Astrocyte (in vitro differentiated cells and primary cell): ENCODE results near the gene SEC22C.

Experiments
- EZH2 ChIP-seq: IDR thresholded peaks from 2 replicates; pipeline ENCODE4 v1.6.1; 2012; ENCODE audit warnings: mild to moderate bottlenecking, low read length, inconsistent platforms; ENCODE audit not compliant: insufficient read depth
- TF ChIP-seq, protein P1 (sequence below): IDR thresholded peaks from 2 replicates; pipeline ENCODE4 v1.5.1; 2011; ENCODE audit warnings: low read depth, mild to moderate bottlenecking, inconsistent platforms, low read length, moderate library complexity; ENCODE audit not compliant: insufficient read depth

- TF ChIP-seq, protein P1, sequence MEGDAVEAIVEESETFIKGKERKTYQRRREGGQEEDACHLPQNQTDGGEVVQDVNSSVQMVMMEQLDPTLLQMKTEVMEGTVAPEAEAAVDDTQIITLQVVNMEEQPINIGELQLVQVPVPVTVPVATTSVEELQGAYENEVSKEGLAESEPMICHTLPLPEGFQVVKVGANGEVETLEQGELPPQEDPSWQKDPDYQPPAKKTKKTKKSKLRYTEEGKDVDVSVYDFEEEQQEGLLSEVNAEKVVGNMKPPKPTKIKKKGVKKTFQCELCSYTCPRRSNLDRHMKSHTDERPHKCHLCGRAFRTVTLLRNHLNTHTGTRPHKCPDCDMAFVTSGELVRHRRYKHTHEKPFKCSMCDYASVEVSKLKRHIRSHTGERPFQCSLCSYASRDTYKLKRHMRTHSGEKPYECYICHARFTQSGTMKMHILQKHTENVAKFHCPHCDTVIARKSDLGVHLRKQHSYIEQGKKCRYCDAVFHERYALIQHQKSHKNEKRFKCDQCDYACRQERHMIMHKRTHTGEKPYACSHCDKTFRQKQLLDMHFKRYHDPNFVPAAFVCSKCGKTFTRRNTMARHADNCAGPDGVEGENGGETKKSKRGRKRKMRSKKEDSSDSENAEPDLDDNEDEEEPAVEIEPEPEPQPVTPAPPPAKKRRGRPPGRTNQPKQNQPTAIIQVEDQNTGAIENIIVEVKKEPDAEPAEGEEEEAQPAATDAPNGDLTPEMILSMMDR: no peak
- no peak for TF ChIP-seq EZH2
Observed at GRCh38 chr3:42550250-42550649, 31.5 kb downstream of the SEC22C start.
